Prostate gland (tissue), 2 donors: Measurements from ENCODE around the gene EPB41L4A.

Experiments used
- POLR2A ChIP-seq: fragments of 450-650 bp; IDR thresholded peaks from one replicate; pipeline ENCODE4 v1.6.1; 2016; ENCODE audit warnings: antibody characterized with exemption, mild to moderate bottlenecking
- TF ChIP-seq, protein P1 (sequence below), 4 experiments: fragments of 200-600 bp in 2 of 4; fragments of 450-650 bp in 2 of 4; sonication (generic) in 2 of 4; IDR thresholded peaks; 1 replicate in 3 of 4; 2 replicates in 1 of 4; pipeline ENCODE4 v1.5.1; 2016 to 2019; ENCODE audit warnings: antibody characterized with exemption in 4 of 4, mild to moderate bottlenecking in 2 of 4, moderate library complexity in 2 of 4

DNA sequence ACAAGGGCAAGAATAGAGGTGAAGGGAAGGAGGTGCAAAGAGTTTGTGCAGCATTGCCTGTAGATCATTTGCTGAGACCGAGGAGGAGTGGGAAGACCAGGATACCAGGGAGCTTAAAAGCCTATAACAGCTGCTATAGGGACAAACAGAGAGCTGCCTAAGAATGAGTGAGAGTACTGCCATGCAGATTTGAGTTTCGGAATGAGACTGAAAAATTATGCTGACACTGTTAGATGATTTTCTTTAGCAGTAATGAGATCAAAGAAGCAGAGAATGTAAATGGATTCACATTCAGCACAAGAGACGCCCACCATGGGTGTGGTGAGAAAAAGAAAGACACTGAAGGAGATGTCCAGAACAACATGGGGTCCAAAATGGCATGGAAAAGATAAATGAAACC, 69.7 kb downstream of the EPB41L4A start:
- TF ChIP-seq POLR2A = no peak
- TF ChIP-seq, protein P1, sequence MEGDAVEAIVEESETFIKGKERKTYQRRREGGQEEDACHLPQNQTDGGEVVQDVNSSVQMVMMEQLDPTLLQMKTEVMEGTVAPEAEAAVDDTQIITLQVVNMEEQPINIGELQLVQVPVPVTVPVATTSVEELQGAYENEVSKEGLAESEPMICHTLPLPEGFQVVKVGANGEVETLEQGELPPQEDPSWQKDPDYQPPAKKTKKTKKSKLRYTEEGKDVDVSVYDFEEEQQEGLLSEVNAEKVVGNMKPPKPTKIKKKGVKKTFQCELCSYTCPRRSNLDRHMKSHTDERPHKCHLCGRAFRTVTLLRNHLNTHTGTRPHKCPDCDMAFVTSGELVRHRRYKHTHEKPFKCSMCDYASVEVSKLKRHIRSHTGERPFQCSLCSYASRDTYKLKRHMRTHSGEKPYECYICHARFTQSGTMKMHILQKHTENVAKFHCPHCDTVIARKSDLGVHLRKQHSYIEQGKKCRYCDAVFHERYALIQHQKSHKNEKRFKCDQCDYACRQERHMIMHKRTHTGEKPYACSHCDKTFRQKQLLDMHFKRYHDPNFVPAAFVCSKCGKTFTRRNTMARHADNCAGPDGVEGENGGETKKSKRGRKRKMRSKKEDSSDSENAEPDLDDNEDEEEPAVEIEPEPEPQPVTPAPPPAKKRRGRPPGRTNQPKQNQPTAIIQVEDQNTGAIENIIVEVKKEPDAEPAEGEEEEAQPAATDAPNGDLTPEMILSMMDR (IDR thresholded peaks at IDR 0.05) = no peak
